ENCODE data around the gene STK32C. TPM values are rescaled to one million over a fixed set of nuclear protein-coding genes. Genes with fewer than 3 reads are reported as not detected.

Gene STK32C
- total RNA-seq, 1 experiment from 2014 or later: 20.7 TPM

GRCh38 chr10:132332433-132332754 lies 24.6 kb upstream of the STK32C start:
- CTCF ChIA-PET: no interaction called here
- Mint-ChIP-seq H3K4me3 (ENCODE audit: unreplicated experiment) (peak overlapping the region; percentile 98), H3K27ac (ENCODE audit: low read depth, unreplicated experiment) (peak overlapping the region; percentile 82), H3K4me1 (ENCODE audit: insufficient read depth, unreplicated experiment) (peaks cover 14% of the 10 kb centered on the region), H3K9me3 (ENCODE audit: unreplicated experiment) (no peaks in the 10 kb centered on the region), H3K36me3 (ENCODE audit: insufficient read depth, unreplicated experiment) (peaks cover 7% of the 10 kb centered on the region), H3K27me3 (ENCODE audit: insufficient read depth, unreplicated experiment) (no peaks in the 10 kb centered on the region)
- no peak for TF ChIP-seq CTCF (IDR thresholded peaks at IDR 0.05; ENCODE audit: unreplicated experiment)
- no TSS peak for BruUV-seq (replicated peaks)
- no peak for DNase-seq (ENCODE audit: unreplicated experiment)
- intact Hi-C loops (cut with micrococcal nuclease): no loop called here
- POLR2A ChIA-PET: interaction anchor here (0.9 kb wide), 1 partner anchor 13 kb away, joined by 4 read pairs; no protein-coding TSS in a partner anchor

DNA sequence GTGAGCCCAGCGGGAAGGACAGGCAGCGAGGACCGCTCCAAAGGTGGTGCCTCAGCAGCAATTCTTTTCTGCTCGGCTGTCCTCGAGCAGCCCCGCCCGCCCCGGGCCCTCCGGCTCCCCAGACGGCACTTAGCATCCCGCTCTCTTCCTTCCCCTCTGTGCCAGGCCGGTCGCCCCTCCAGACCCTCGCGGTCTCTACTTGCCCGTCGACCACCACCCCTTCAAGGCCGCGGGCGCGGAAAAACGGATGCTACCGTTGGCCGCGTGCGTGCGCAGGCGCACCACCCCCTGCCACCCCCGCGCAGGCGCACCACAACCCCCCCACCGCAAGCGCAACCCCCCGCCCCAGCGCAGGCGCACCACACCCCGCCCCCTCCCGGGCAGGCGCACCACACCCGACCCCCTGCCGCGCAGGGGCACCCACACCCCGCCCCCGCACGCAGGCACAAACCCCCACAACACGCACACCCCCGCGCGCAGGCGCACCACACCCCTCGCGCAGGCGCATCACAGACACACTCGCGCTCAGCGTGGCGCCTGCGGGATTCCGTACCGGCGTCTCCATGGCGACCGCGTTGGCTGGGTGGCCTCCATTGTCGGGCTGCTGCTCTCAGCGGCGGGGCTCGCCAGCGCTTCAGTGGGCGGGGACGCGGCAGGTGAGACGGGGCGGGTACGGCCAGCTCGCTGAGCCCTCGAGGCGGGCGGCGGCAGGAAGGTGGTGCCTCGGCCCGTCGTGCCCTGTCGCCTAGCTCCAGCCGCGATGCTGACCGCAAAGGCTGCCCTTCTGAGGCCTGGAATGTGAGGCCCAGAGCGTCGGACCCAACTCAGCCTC lies 24.1 kb upstream of the STK32C start, which contains the start of gene LRRC27:
LRRC27 (plus strand) TSS at position 593 of the 832 bp plus-strand sequence. CDS start 1,332 bp downstream, outside the sequence.
- Mint-ChIP-seq H3K27me3 (ENCODE audit: insufficient read depth, unreplicated experiment) (no peaks in the 10 kb centered on the region), H3K9me3 (ENCODE audit: unreplicated experiment) (no peaks in the 10 kb centered on the region), H3K4me3 (ENCODE audit: unreplicated experiment) (peak within 1 kb of the TSS; percentile 98), H3K36me3 (ENCODE audit: insufficient read depth, unreplicated experiment) (peaks cover 12% of the 10 kb centered on the region), H3K4me1 (ENCODE audit: insufficient read depth, unreplicated experiment) (peaks cover 19% of the 10 kb centered on the region), H3K27ac (ENCODE audit: low read depth, unreplicated experiment) (peak within 1 kb of the TSS; percentile 87)
- BruUV-seq (replicated peaks): no TSS peak
- DNase-seq (ENCODE audit: unreplicated experiment): peak; percentile 97
- TF ChIP-seq CTCF (IDR thresholded peaks at IDR 0.05; ENCODE audit: unreplicated experiment): no peak
- CTCF ChIA-PET: no interaction called here
- intact Hi-C loops (cut with micrococcal nuclease): loop anchor here (1.0 kb wide), 1 partner anchor 10 kb away; no protein-coding TSS in a partner anchor
- POLR2A ChIA-PET: interaction anchor here (0.9 to 3.9 kb wide), 4 partner anchors 9 to 22 kb away, joined by 4 to 31 read pairs (median 6); no protein-coding TSS in a partner anchor

- Mint-ChIP-seq H3K9me3 (ENCODE audit: unreplicated experiment) (no peaks in the 10 kb centered on the region), H3K27me3 (ENCODE audit: insufficient read depth, unreplicated experiment) (no peaks in the 10 kb centered on the region), H3K4me3 (ENCODE audit: unreplicated experiment) (peak overlapping the region; percentile 98), H3K4me1 (ENCODE audit: insufficient read depth, unreplicated experiment) (peaks cover 19% of the 10 kb centered on the region), H3K27ac (ENCODE audit: low read depth, unreplicated experiment) (peak overlapping the region; percentile 85), H3K36me3 (ENCODE audit: insufficient read depth, unreplicated experiment) (peaks cover 23% of the 10 kb centered on the region)
- POLR2A ChIA-PET: interaction anchor here (0.6 to 3.9 kb wide), 5 partner anchors 8 to 554 kb away, joined by 3 to 31 read pairs (median 6); no protein-coding TSS in a partner anchor
- no peak for DNase-seq (ENCODE audit: unreplicated experiment)
- TF ChIP-seq CTCF (IDR thresholded peaks at IDR 0.05; ENCODE audit: unreplicated experiment): no peak
- intact Hi-C loops (cut with micrococcal nuclease): no loop called here
- no TSS peak for BruUV-seq (replicated peaks)
- CTCF ChIA-PET: interaction anchor here (0.6 to 2.0 kb wide), 3 partner anchors 23 to 364 kb away, joined by 3 to 8 read pairs (median 5); no protein-coding TSS in a partner anchor
These were observed 22.7 kb upstream of the STK32C start for GRCh38 chr10:132330486-132330833.
